ENCODE results near the gene IRGQ.
A peak's percentile ranks its signal among the peaks of the same experiment; 100 is the strongest.

The IRGQ gene

DNA sequence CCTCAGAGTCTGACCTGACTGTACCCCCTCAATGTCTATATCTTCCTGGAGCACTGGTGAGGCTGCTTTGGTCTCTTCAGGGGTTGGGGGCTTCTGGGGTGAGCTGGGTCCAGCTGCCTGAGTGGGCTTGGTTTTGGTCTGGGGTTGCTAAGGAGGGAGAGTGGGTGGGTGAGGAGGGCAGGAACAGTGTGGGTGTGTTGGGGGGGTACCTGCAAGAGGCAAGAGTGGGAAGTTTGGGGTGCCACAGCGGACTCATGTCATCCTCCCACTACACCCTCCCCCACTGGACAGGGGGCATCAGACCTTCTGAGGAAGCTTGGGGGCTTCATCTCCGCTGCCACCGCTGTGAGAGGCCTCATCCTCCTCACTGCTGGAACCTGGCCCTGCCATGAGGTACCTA is 49.4 kb downstream of the IRGQ start:
- no peak for DNase-seq (ENCODE audit: low read depth in 2 of 2)

DNA sequence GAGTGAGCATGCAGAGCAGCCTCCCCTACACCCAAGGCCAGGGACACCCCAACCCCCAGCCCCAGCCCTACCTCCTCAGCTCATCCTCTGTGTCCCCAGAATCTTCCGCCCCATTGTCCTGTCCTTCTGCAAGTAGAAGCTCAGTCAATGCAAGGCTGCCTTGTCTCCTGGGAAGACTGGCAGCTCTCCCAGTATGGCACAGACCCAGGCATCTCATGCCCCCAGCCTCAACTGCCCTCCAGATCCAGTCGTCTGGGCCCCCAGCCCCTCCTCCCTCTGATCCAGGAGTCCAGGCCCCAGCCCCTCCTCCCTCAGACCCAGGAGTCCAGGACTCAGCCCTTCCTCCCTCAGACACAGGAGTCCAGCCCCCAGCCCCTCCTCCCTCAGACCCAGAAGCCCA is 50.0 kb downstream of the IRGQ start:
- no peak for DNase-seq (ENCODE audit: low read depth in 2 of 2)

GRCh38 chr19:43545276-43545675 is 50.7 kb downstream of the IRGQ start:
- no peak for DNase-seq (ENCODE audit: low read depth in 2 of 2)

- no peak for DNase-seq (ENCODE audit: low read depth in 2 of 2)
These were observed 51.9 kb downstream of the IRGQ start for GRCh38 chr19:43544077-43544476.

GRCh38 chr19:43541920-43542650 is 53.8 kb downstream of the IRGQ start:
- no peak for DNase-seq (ENCODE audit: low read depth in 2 of 2)

DNA sequence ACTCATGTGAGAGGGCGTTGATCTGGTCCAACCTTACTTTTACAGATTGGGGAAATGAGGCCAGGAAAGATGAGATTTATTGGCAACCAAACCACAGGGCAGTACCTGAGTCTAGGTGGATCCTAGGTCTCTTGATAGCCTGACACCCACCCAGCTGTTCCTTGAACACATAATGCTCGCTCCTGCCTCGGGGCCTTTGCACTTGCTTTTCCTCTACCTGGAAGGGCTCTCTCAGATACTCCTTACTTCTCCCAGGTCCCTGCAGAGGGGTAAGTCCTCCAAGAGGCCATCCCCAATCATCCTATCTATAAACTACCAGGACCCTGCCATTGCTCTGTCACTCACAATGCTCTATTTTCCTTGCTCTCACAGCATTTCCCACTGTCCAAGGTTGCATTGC is 55.6 kb downstream of the IRGQ start:
- no peak for DNase-seq (ENCODE audit: low read depth in 2 of 2)

DNA sequence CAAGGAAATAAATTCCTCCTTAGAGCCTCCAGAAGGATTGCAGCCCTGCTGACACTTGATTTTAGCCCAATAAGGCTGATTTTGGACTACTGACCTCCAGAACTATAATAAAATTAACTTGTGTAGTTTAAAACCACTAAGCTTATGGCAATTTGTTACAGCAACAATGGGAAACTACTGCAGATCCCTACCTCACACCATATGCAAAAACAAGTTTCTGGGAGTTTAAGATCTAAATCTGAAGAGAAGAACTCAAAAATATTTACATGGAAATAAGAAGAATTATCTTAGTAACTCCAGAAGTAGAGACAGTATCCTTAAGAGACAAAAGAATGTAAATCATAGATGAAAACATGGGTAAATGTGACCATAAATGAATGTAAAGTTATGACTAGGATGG is 57.0 kb downstream of the IRGQ start:
- DNase-seq (ENCODE audit: low read depth in 2 of 2): no peak

- peak in 1 of 2 donors; percentile 25 for DNase-seq (ENCODE audit: low read depth in 2 of 2)
These were observed 60.8 kb downstream of the IRGQ start for GRCh38 chr19:43534816-43535761.

Data from stimulated activated CD4-positive, alpha-beta T cell treated with anti-CD3 and anti-CD28 coated beads, Interleukin-4, amount 100 ng/mL, for 48 hours (primary cell).